K562 (cell line): ENCODE data around the gene NINJ2. TPM values are rescaled to one million over a fixed set of nuclear protein-coding genes. Genes with fewer than 3 reads are reported as not detected.

Source experiments
- ATAC-seq: fragments of 200-7000 bp; cut with Tn5 transposase; 3 replicates; pipeline ENCODE4 v1.9.1; 2020; ENCODE audit warnings: moderate library complexity
- BruUV-seq: library from RNA; stranded (reverse); fragments of 400-500 nt; replicated peaks from 2 replicates; lab custom pipeline; 2021; lab: Mats Ljungman, UMichigan
- CTCF ChIA-PET: fragments of 300-600 bp; formaldehyde crosslinking; extraction: SDS; loops from one replicate; lab custom pipeline; 2021; ENCODE audit warnings: low intra/inter-chr PET ratio; lab: Yijun Ruan, JAX
- POLR2A ChIA-PET: fragments of 300-600, 350-650 bp; sonication (Branson Sonifier 250); formaldehyde crosslinking; extraction: SDS; loops from one replicate; lab custom pipeline; 2021; ENCODE audit warnings: antibody characterized with exemption, inconsistent platforms; lab: Yijun Ruan, JAX
- DNase-seq, 4 experiments: peaks; one replicate each; pipeline versions ENCODE4 v3.0.0 to v3.0.0-alpha.2; 2011 to 2018; ENCODE audit warnings: low spot score in 3 of 4, mixed read lengths in 3 of 4; ENCODE audit errors: extremely low read depth in 1 of 4
- FAIRE-seq: peaks from 2 replicates; lab custom pipeline; 2011; peaks lifted over from hg19 to GRCh38; lab: Jason Lieb, UNC
- H2AFZ ChIP-seq: 2 replicates; pipeline ENCODE4 v1.6.0; 2011; ENCODE audit warnings: low read depth, low read length, control low read depth, inconsistent platforms
- H3K27ac ChIP-seq: fragments of 200-600 bp; 3 replicates; pipeline ENCODE4 v1.8.0; 2011; ENCODE audit warnings: low read depth, mild to moderate bottlenecking, control low read depth, inconsistent platforms, low read length, moderate library complexity, mixed read lengths; ENCODE audit errors: extremely low read depth
- H3K27me3 ChIP-seq, 2 experiments: fragments of 300-600 bp in 1 of 2; 2 replicates in 1 of 2; 3 replicates in 1 of 2; pipeline versions ENCODE4 v1.6.0 to v1.8.0; 2011; ENCODE audit warnings: inconsistent platforms in 2 of 2, low read length in 2 of 2, mild to moderate bottlenecking in 1 of 2, mixed read lengths in 1 of 2, moderate library complexity in 1 of 2; ENCODE audit not compliant: control insufficient read depth in 2 of 2, insufficient read depth in 2 of 2
- H3K36me3 ChIP-seq: fragments of 300-600 bp; 3 replicates; pipeline ENCODE4 v1.8.0; 2011; ENCODE audit warnings: mild to moderate bottlenecking, low read length, inconsistent platforms; ENCODE audit not compliant: control insufficient read depth, insufficient read depth
- H3K4me1 ChIP-seq, 2 experiments: fragments of 200-600 bp in 1 of 2; replicated peaks in 1 of 2; 2 replicates in 1 of 2; 3 replicates in 1 of 2; pipeline versions ENCODE4 v1.5.1 to v1.8.0; 2011; ENCODE audit warnings: inconsistent platforms in 2 of 2, low read length in 2 of 2, mild to moderate bottlenecking in 1 of 2, mixed read lengths in 1 of 2, moderate library complexity in 1 of 2; ENCODE audit not compliant: control insufficient read depth in 2 of 2, insufficient read depth in 2 of 2
- H3K4me2 ChIP-seq: 2 replicates; pipeline ENCODE4 v1.6.1; 2011; ENCODE audit warnings: low read length, control low read depth, inconsistent platforms, mixed read lengths; ENCODE audit not compliant: insufficient read depth
- H3K4me3 ChIP-seq: fragments of 200-600 bp; sonication (generic), shearing (Covaris generic); 2 replicates; pipeline ENCODE4 v1.5.1; 2016; ENCODE audit warnings: control low read depth, inconsistent platforms
- H3K79me2 ChIP-seq: fragments of 200-600 bp; 3 replicates; pipeline ENCODE4 v1.8.0; 2011; ENCODE audit warnings: low read length, inconsistent platforms; ENCODE audit not compliant: control insufficient read depth, insufficient read depth
- H3K9ac ChIP-seq, 2 experiments: 2 replicates each; pipeline versions ENCODE4 v1.6.0 to v1.6.1; 2011; ENCODE audit warnings: low read depth in 2 of 2, low read length in 2 of 2, control low read depth in 1 of 2, inconsistent platforms in 1 of 2, mild to moderate bottlenecking in 1 of 2, mixed read lengths in 1 of 2; ENCODE audit not compliant: insufficient read depth in 1 of 2
- H3K9me1 ChIP-seq: one replicate; pipeline ENCODE4 v1.6.0; 2011; ENCODE audit warnings: inconsistent platforms, mild to moderate bottlenecking, low read length, moderate library complexity; ENCODE audit not compliant: control insufficient read depth, insufficient read depth
- H3K9me3 ChIP-seq: replicated peaks from 2 replicates; pipeline ENCODE4 v1.5.1; 2011; ENCODE audit warnings: low read depth, low read length, inconsistent platforms; ENCODE audit not compliant: control insufficient read depth, insufficient read depth
- H4K20me1 ChIP-seq: replicated peaks from 2 replicates; pipeline ENCODE4 v1.6.1; 2011; ENCODE audit warnings: low read length, inconsistent platforms, mixed read lengths; ENCODE audit not compliant: control insufficient read depth, insufficient read depth
- GATAD2B ChIP-seq: fragments of 450-650 bp; IDR thresholded peaks from 2 replicates; pipeline ENCODE4 v1.6.1; 2017; ENCODE audit warnings: mild to moderate bottlenecking, borderline replicate concordance
- ID3 ChIP-seq, 2 experiments: fragments of 250-450 bp in 1 of 2; fragments of 450-650 bp in 1 of 2; sonication (Bioruptor Pico) in 1 of 2; IDR thresholded peaks; 2 replicates each; pipeline versions ENCODE4 v1.6.1 to v1.8.0; 2016 to 2021; ENCODE audit warnings: mild to moderate bottlenecking in 2 of 2, moderate library complexity in 2 of 2, missing compliant biosample characterization in 1 of 2, missing genetic modification characterization in 1 of 2
- NBN ChIP-seq: fragments of 450-650 bp; IDR thresholded peaks from 2 replicates; pipeline ENCODE4 v1.6.1; 2016; ENCODE audit warnings: low read depth, mild to moderate bottlenecking
- REST ChIP-seq, 2 experiments: fragments of 450-650 bp; formaldehyde crosslinking in 1 of 2; IDR thresholded peaks; 2 replicates each; pipeline versions ENCODE4 v1.4.0 to v1.6.1; 2014 to 2020; ENCODE audit warnings: mild to moderate bottlenecking in 2 of 2, borderline replicate concordance in 1 of 2, low read depth in 1 of 2
- U2AF1 ChIP-seq: fragments of 200-400 bp; formaldehyde crosslinking; optimal IDR thresholded peaks from 2 replicates; pipeline ENCODE3; 2017; ENCODE audit warnings: mild to moderate bottlenecking, low read depth, low read length, moderate library complexity
- USF1 ChIP-seq: sonication (generic); formaldehyde crosslinking; IDR thresholded peaks from 2 replicates; pipeline ENCODE4 v1.9.0; 2022; ENCODE audit warnings: mild to moderate bottlenecking, missing genetic modification reagents
- ZNF740 ChIP-seq, 3 experiments: fragments of 200-800 bp in 1 of 3; sonication (Bioruptor generic) in 1 of 3; sonication (generic) in 1 of 3; formaldehyde crosslinking in 1 of 3; IDR thresholded peaks; 2 replicates each; pipeline versions ENCODE4 v1.6.1 to v1.8.0; 2016 to 2022; ENCODE audit warnings: mild to moderate bottlenecking in 2 of 3, missing compliant biosample characterization in 2 of 3, missing genetic modification characterization in 2 of 3, missing genetic modification reagents in 1 of 3
- ZNF785 ChIP-seq: fragments of 250-450 bp; sonication (Bioruptor Pico); IDR thresholded peaks from 2 replicates; pipeline ENCODE4 v1.4.0; 2020; ENCODE audit warnings: mild to moderate bottlenecking
- WGBS: fragments of 100-300 bp; shearing (Covaris generic); methylation state at CpG from one replicate; pipeline ENCODE4 v1.1.6; 2016; ENCODE audit warnings: low coverage, mixed read lengths; ENCODE audit not compliant: insufficient coverage; ENCODE audit errors: missing lambda C conversion rate; 5-methylcytosine and 5-hydroxymethylcytosine counted together
- in situ Hi-C: fragments of 300-500 bp; cut with MboI; formaldehyde crosslinking; loops from 4 replicates; pipeline ENCODE4 v1.15.0; 2018; ENCODE audit warnings: inconsistent platforms, mixed read lengths
- intact Hi-C: fragments of 100-400 bp; cut with micrococcal nuclease; formaldehyde crosslinking; loops from 2 replicates; pipeline ENCODE4 v1.14.2; 2022
- polyA plus RNA-seq, 8 experiments: library from polyadenylated mRNA; depleted of rRNA in 4 of 8; stranded (reverse) in 5 of 8; unstranded in 3 of 8; fragments of >200 nt; fragmentation: Nextera tagmentation in 2 of 8; fragmentation: Illumina TruSeq in 1 of 8; extraction: Ambion mirVana in 2 of 8; extraction: Trizol in 1 of 8; gene quantifications; 2 replicates each; pipeline versions ENCODE4 v1.2.1 to v1.2.3, GENCODE V29; 2011 to 2014; ENCODE audit warnings: inconsistent platforms in 1 of 8, missing spikeins in 1 of 8
- total RNA-seq, 7 experiments: library from RNA; depleted of rRNA in 6 of 7; stranded (reverse); fragments of >200 nt in 6 of 7; fragmentation: Illumina TruSeq in 2 of 7; extraction: Trizol in 2 of 7; gene quantifications; 2 replicates each; pipeline versions ENCODE4 v1.2.1 to v1.2.3, GENCODE V29; 2011 to 2021; ENCODE audit warnings: low replicate concordance in 1 of 7

Gene NINJ2
- total and polyA plus RNA-seq, 9 of the 15 experiments (the other 6 are each of a cell fraction or from before 2014, with no cell fraction given), result 2.6 to 16.0 (median 4.5) TPM

GRCh38 chr12:575948-576614, 87.2 kb downstream of the NINJ2 start:
- Histone ChIP-seq H3K9me1 (no peaks in the 10 kb centered on the region), H4K20me1 (no peaks in the 10 kb centered on the region), H3K9ac (peak overlapping the region; percentile 66 to 84), H3K4me1 (peaks cover 36 to 42% of the 10 kb centered on the region in 2 experiments; a peak in 4 of 5 replicates), H3K36me3 (no peaks in the 10 kb centered on the region), H3K27me3 (no peaks in the 10 kb centered on the region), H3K4me3 (no peak overlapping the region), H3K4me2 (peak overlapping the region; percentile 46), H3K27ac (peak overlapping the region; percentile 77), H2AFZ (peak overlapping the region; percentile 99), H3K79me2 (no peaks in the 10 kb centered on the region), H3K9me3 (no peaks in the 10 kb centered on the region)
- ChIA-PET CTCF (interaction anchor here (0.9 to 2.1 kb wide), 4 partner anchors 175 to 238 kb away, joined by 3 to 9 read pairs (median 5); no protein-coding TSS in a partner anchor), POLR2A (interaction anchor here (0.5 to 1.9 kb wide), 9 partner anchors 9 to 547 kb away, joined by 3 to 16 read pairs (median 4); partner anchors contain the start of genes NINJ2 and RAD52)
- BruUV-seq, result no TSS peak
- in situ Hi-C loops (no loop called here), intact Hi-C loops (loop anchor here (2.0 to 10.0 kb wide), 5 partner anchors 36 to 1029 kb away; no protein-coding TSS in a partner anchor)
- ATAC-seq (peak; percentile 94), DNase-seq (peak; percentile 84 to 86 (median 85)), FAIRE-seq (peak; percentile 26)
- 9% methylated on average over 39 of the region's 39 CpGs for WGBS
- peak; percentile 92 for TF ChIP-seq REST (IDR thresholded peaks at IDR 0.05; ENCODE audit: borderline replicate concordance)
- peak; percentile 21; the same call in 1 of the 2 replicates for TF ChIP-seq REST (CRISPR knock-in tag; IDR thresholded peaks at IDR 0.05; ENCODE audit: low read depth)
- TF ChIP-seq USF1 (CRISPR knock-in tag), result peak; percentile 92
- TF ChIP-seq NBN, result no peak
- TF ChIP-seq U2AF1, result no peak
- peak; percentile 24; the same call in 1 of the 2 replicates for TF ChIP-seq GATAD2B
- no peak for TF ChIP-seq ZNF740 (CRISPR knock-in tag; IDR thresholded peaks at IDR 0.05)
- TF ChIP-seq ZNF740 (tag; IDR thresholded peaks at IDR 0.05), result 0 out of 4 replicates have a peak, but pooled peaks have one; percentile 46 to 53
- TF ChIP-seq ID3 (CRISPR knock-in tag; IDR thresholded peaks at IDR 0.05), result no peak
- TF ChIP-seq ID3 (tag; IDR thresholded peaks at IDR 0.05), result 0 out of 2 replicates have a peak, but pooled peaks have one; percentile 53
- TF ChIP-seq ZNF785, result no peak
